ENCODE results near the gene STAG3.
"Not testable (repeated sequence)": the region's sequence is repeated elsewhere in the genome, so short reads cannot be mapped to it uniquely, and the experiment has no call there.

Gene STAG3, protein sequence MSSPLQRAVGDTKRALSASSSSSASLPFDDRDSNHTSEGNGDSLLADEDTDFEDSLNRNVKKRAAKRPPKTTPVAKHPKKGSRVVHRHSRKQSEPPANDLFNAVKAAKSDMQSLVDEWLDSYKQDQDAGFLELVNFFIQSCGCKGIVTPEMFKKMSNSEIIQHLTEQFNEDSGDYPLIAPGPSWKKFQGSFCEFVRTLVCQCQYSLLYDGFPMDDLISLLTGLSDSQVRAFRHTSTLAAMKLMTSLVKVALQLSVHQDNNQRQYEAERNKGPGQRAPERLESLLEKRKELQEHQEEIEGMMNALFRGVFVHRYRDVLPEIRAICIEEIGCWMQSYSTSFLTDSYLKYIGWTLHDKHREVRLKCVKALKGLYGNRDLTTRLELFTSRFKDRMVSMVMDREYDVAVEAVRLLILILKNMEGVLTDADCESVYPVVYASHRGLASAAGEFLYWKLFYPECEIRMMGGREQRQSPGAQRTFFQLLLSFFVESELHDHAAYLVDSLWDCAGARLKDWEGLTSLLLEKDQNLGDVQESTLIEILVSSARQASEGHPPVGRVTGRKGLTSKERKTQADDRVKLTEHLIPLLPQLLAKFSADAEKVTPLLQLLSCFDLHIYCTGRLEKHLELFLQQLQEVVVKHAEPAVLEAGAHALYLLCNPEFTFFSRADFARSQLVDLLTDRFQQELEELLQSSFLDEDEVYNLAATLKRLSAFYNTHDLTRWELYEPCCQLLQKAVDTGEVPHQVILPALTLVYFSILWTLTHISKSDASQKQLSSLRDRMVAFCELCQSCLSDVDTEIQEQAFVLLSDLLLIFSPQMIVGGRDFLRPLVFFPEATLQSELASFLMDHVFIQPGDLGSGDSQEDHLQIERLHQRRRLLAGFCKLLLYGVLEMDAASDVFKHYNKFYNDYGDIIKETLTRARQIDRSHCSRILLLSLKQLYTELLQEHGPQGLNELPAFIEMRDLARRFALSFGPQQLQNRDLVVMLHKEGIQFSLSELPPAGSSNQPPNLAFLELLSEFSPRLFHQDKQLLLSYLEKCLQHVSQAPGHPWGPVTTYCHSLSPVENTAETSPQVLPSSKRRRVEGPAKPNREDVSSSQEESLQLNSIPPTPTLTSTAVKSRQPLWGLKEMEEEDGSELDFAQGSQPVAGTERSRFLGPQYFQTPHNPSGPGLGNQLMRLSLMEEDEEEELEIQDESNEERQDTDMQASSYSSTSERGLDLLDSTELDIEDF

DNA sequence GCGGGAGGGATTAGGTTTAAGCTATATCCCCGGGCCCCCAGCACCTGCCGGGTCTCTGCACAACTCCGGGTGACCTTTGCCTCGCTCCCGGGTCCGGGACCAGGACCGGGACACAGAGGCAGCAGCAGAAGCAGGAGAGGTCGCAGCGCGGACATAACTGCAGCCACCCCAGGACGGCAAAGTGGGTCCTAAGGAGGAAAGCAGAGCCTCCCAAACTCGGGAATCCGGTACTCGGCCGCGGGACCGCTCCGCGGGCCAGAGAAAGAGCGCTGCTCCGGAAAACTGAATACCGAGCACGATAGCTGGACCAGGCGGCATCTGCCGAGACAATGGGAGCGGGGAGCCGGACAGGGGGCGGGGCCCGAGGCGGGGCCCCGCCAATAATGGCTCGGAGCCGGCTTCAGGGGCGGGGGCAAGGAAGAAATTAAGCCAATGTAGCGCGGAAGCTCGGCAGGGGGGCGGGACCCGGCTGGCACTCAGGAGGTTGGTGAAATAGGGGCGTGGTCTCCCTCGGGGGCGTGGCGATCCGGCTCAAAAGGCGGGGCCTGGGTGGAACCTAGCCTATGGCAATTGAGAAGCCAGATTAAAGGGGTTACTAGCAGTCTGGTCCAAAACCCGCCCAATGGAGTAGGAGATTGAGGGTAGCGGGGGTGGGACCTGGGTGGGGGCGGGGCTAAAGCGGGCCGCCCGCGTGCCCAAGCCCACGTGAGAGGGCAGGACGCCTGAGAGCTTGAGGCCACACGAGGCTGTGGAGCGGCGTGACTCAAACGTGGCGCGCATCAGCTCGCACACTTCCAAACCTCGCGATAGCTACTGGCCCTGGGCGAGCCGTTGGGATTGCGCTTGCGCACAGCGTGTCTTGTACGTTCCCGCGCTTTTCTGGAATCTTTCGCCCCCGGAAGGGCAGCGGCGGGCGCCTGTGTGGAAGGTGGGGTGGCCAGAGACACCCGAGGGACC lies at the start of gene STAG3, which contains the start of gene GPC2:
TSS of gene STAG3 (plus strand) at position 874 of the 957 bp plus-strand sequence. CDS start 2,639 bp downstream, outside the sequence.
TSS of gene GPC2 (minus strand) at position 337 of the 957 bp plus-strand sequence. CDS start at position 155, 182 bp downstream.
- DNase-seq (ENCODE audit: extremely low read depth in 1 of 2, low read depth in 1 of 2), result peak; percentile 91 to 97

DNA sequence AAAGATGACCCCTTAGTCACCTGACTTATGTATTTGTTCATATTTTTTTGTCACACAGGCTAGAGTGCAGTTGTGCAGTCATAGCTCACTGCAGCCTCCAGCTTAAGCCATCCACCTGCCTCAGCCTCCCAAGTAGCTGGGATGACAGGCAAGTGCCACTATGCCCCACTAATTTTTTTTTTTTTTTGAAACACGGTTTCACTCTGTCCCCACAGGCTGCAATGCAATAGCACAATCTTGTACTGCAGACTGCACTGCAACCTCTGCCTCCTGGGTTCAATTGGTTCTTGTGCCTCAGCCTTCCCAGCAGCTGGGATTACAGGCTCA lies 49.1 kb upstream of the STAG3 start:
- no peak for DNase-seq (ENCODE audit: extremely low read depth in 1 of 2, low read depth in 1 of 2)

DNA sequence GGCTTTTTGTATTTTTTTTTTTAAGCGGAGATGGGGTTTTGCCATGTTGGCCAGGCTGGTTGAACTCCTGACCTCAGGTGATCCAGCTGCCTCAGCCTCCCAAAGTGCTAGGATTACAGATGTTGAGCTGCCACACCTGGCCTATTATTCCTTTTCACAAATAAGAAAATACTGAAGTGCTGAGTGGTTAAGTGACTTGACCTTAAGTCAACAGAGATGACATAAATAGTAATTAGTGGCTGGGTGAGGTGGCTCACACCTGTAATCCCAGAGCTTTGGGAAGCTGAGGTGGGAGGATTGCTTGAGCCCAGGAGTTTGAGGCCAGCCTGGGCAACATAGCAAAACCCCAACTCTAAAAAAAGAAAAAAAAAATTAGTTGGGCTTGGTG lies 47.5 kb upstream of the STAG3 start:
- DNase-seq (ENCODE audit: extremely low read depth in 1 of 2, low read depth in 1 of 2), result not testable (repeated sequence)

DNA sequence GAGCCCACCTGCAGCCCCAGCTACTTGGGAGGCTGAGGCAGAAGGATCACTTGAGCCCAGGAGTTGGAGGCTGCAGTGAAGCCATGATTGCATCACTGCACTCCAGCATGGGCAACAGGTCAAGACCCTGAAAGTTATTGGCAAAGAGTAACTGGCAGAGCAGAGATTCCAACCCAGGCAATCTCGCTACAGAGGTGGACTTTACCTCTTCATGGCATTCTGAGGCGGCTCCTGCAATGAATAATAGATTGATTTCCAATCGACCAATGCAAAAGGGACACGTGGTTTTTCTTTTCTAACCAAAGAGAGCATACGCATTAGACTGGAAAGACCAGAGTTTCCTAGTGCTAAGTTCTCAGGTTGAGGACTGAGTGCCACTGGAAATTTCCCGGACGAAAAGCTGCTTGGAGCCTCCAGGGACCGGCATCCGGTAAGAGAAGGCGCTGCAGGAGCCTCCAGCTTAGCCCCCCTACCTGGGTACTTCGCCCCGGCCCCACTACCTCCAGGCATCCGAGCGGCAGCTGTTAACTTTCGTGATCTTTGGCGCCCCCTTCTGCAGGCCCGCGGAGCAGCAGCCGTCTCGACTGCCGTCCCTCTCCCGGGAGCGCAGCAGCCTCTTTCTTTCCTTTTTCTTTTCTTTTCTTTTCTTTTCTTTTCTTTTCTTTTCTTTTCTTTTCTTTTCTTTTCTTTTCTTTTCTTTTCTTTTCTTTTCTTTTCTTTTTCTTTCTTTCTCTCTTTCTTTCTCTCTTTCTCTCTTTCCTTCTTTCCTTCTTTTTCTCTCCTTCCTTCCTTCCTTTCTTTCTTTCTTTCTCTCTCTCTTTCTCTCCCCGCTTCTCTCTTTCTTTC lies 46.9 kb upstream of the STAG3 start:
- peak; percentile 50 to 64 for DNase-seq (ENCODE audit: extremely low read depth in 1 of 2, low read depth in 1 of 2)

DNA sequence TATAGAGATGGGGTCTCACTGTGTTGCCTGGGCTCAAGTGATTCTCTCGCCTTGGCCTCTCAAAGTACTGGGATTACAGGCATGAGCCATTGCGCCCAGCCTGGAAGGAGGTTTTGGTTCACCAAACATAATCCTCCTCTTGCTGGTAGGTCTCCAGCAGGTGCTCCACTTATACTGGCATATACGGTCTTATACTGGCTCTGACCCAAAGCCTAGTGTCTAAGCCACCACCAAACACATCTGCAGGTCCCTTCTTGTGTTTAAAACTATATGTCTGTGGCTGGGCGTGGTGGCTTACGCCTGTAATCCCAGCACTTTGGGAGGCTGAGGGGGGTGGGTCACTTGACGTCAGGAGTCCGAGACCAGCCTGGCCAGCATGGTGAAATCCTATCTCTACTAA lies 45.6 kb upstream of the STAG3 start:
- no peak for DNase-seq (ENCODE audit: extremely low read depth in 1 of 2, low read depth in 1 of 2)

DNA sequence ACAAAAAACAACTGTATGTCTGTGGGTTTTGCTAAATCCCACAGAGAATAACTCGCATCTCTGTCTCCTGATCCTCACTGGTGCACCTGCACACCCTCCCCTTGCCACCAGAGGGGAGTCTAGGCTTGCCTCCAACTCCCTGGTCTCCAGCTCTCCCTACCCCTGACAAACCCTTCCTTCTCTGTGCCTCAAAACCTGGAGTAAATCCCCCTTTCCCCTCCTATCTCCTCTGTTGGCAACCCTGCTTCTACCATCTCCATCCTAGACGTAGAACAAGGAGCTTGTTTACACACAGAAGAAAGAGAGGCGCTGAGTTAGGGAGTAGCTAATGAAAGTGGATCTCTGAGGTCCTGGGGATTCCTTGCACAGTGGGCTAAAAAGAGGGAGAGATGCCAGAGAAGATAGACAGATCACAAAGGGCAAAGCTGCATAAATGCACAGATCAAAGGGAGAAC lies 45.0 kb upstream of the STAG3 start:
- DNase-seq (ENCODE audit: extremely low read depth in 1 of 2, low read depth in 1 of 2), result no peak

DNA sequence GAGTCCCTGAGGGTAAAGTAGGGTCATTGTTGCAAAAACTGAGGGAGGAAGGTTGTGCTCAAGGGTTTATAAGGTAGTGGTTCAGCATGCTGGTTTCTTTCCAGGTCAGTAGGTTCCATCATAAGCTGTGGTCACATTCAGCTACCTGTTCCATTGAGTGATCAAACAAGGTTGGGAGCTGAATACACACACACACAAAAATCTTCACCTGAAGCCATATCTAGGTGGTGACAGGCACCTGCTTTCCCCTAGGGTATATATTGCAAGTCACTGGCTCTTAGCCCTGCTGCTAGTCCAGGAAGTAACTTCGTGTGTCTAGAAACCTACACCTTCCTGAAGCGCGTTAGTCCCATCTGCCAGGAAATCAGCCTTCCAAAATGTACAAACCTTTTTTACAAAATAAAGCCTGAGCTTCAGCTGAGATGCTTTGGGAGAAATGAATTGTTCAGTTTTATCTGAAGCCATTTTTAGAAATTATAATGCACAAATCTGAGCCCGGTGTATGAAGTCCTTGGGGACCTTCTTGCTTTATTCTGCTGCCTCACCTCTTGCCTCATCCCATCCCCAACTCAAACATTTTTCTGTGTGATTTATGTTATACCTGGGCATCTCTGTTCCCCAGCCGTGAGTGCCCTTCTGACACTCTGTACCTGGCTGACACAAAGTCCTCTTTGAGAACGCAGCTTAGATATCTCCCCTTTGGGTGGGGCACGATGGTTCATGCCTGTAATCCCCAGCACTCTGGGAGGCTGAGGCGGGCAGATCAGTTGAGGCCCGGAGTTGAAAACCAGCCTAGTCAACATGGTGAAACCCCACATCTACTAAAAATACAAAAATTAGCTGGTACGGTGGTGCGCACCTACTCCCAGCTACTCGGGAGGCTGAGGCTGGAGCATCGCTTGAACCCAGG lies 39.6 kb upstream of the STAG3 start:
- DNase-seq (ENCODE audit: extremely low read depth in 1 of 2, low read depth in 1 of 2), result no peak

DNA sequence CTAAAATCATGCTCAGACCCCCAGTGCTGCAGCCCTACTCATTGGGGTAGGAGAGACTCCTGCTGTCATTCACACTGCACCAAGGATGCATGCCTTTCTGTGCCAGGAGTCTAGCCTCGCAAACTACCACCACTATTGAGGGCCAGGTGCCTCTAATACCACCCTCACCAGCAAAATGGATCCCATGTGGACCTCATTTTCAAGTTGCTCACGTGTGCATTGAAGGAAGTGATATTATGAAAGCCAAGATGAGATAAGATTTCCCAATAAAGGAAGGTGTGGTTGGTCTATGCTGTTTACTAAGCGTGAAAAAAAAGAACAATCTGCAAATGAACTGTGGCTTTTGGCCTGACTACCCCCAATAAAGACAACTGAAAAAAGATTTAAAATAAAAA lies 36.2 kb upstream of the STAG3 start:
- DNase-seq (ENCODE audit: extremely low read depth in 1 of 2, low read depth in 1 of 2), result no peak

DNA sequence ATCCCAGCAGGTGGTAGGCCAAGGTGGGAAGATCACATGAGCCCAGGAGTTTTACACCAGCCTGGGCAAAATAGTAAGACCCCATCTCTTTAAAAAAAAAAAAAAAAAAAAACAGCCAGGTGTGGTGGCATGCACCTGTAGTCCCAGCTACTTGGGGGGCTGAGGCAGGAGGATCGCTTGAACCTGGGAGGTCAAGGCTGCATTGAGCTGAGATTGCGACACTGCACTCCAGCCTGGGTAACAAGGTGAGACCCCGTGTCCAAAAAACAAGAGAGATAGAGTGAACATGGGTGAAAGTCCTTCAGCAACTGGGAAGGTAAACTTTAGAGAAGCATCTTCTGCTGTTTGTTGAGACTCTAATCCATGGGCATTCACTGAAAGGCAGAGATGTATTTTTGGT lies 35.3 kb upstream of the STAG3 start:
- no peak for DNase-seq (ENCODE audit: extremely low read depth in 1 of 2, low read depth in 1 of 2)

DNA sequence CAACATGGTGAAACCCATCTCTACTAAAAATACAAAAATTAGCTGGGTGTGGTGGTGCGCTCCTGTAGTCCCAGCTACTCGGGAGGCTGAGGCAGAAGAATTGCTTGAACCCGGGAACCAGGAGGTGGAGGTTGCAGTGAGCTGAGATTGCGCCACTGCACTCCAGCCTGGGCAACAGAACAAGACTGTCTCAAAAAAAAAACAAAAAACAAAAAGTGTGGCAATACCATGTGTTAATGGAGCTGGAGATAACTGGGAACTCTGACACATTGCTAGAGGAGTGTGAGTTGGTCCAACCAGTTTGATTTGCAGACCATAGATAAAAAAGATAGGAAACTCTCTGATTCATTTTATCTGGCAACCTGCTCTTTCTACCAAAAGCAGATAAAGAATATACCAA lies 31.4 kb upstream of the STAG3 start:
- DNase-seq (ENCODE audit: extremely low read depth in 1 of 2, low read depth in 1 of 2), result not testable (repeated sequence)

DNA sequence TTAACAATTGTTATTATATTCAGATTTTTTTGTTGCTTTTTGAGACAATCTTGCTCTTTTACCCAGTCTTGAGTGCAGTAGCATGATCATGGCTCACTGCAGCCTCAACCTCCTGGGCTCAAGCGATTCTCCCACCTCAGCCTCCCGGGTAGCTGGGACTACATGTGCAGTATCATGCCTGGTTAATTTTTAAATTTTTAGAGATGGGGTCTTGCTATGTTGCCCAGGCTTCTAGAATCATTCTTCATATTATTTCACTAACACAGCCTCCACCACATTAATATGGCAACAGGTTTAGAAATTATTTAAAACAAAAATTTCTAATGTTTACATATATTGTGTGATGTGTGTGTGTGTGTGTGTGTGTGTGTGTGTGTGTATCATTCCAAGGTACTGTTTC lies 30.4 kb upstream of the STAG3 start:
- no peak for DNase-seq (ENCODE audit: extremely low read depth in 1 of 2, low read depth in 1 of 2)

DNA sequence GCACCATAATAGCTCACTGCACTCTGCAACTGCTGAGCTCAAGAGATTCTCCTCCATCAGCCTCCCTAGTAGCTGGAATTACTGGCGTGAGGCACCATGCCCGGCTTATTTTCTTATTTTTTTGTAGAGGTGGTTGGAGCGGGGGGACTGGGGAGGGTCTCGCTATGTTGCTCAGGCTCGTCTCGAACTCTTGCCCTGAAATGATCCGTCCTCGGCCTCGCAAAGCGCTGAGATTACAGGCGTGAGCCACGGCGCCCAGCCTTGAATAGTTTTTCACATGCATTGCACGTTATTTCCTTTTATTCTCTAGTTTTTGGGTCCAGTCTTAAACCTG lies 29.5 kb upstream of the STAG3 start:
- no peak for DNase-seq (ENCODE audit: extremely low read depth in 1 of 2, low read depth in 1 of 2)

DNA sequence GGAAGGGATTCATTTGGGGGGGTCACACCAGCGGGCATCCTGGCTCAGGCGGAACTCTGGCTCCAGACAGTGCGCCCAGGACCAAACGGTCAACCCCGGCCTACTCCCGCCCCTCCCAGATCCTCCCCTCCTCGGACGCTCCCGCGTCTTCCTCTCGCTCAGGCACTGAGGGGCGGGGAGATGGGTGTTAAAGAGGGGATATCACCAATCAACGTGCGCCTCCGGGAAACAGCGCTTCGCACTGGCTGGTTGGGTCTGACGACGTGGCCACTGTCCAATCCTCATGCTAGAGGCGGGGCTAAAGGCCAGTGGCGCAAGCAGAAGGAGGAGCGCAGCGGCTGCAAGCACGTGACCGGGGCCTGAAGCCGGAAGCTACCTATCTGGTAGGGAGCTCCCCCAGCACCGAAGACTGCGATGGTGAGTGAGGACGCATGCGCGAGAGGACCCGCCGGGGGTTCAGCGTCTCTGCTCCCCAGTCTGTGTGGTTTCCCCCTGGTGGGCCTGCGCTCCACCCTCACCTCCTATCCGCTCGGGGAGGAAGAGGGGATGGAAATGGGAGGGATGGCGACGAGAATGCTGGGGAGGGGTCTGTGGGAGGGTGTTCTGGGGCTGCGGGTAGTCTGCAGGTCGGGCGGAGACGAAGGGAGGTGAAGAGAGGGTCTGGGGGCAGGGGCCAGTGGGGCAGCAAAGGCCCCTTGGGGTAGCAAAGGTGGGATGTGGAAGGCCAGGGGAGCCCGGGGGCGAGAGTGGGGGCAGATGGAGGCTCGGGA lies 29.0 kb upstream of the STAG3 start, which contains the start of gene LAMTOR4:
TSS of gene LAMTOR4 (plus strand) at position 360 of the 770 bp plus-strand sequence. CDS start at position 415, 55 bp downstream.
- peak; percentile 95 to 99 for DNase-seq (ENCODE audit: extremely low read depth in 1 of 2, low read depth in 1 of 2)

DNA sequence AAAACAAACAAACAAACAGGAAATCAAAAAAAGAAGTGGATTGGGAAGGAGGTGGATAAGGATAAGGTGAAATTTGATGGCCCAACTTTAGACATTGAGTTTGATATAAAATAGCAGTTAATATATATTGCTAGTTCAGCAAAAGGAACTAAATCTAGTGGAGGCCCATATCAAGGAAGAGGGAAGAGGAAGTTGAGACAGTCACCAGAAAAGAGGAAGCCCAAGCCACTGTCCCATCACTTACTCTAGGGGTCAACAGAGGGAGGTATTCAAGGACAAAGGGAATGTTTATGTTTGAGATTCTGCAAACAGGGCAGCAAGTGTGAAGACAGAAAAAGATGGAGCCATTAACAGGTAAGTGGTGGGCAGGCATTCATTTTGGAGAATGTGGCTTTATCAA lies 25.3 kb upstream of the STAG3 start:
- DNase-seq (ENCODE audit: extremely low read depth in 1 of 2, low read depth in 1 of 2), result no peak

DNA sequence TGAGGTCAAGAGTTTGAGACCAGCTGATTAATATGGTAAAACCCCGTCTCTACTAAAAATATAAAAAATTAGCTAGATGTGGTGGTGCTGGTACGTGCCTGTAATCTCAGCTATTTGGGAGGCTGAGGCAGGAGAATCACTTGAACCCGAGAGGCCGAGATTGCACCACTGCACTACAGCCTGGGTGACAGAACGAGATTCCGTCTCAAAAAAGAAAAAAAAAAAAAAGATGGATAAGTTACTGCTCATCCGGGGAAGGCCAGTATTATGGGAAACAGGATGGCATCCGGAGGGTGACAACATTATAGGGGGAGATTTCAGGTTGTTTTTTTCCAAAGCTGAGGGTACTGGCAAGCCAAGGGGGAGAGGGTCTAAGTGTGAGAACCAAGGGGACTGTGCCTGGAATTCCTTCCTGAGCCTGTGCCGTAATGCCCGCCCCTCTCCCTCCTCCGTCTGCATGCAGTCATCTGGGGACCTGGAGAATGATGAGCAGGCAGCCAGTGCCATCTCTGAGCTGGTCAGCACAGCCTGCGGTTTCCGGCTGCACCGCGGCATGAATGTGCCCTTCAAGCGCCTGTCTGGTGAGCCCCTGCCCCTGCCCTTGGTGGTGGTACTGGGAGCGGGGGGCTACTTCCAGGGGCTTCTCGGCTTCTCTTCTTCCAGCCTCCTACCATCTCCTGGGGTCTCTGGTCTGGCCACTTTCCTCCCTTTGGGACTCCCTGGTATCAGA lies 24.6 kb upstream of the STAG3 start:
- DNase-seq (ENCODE audit: extremely low read depth in 1 of 2, low read depth in 1 of 2), result no peak

DNA sequence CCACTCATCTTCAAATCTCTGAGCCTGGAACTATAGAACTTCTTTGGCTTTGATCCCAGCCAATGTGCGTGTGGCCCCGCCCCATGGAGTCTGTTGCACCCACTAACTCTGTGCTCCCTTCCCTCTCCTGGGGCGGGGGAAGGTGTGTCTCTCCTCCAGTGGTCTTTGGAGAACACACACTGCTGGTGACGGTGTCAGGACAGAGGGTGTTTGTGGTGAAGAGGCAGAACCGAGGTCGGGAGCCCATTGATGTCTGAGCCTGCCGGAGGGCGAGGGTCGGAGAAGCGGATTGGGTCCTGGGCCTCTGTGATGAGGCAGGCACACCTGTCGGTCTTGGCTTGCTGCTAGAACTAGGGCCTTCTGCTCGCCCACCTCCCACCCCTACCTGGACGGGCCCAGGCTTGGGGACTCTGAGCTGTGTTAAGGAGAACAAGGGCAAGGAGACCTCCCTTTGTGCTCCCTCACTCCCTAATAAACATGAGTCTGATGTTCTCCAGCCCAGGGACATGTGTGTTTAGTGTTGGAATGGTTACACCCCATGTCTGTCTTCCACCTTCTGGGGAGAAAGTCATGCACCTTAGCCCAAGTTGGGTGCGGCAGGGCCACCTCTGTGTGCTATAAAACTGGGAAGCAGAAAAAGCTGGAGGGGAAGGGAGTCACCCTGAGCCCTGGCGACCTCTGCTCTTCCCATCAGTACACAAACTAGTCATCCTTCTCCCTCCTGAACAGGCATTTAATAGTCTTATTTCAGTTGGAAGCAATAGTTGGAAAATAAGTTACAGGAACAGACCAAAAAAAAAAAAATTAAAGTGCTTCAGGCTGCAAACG lies 23.8 kb upstream of the STAG3 start:
- no peak for DNase-seq (ENCODE audit: extremely low read depth in 1 of 2, low read depth in 1 of 2)
